H1 (cell line): Measurements from ENCODE around the gene MRGPRE. TPM values are rescaled to one million over a fixed set of nuclear protein-coding genes. Genes with fewer than 3 reads are reported as not detected.
A peak's percentile ranks its signal among the peaks of the same experiment; 100 is the strongest.

Experiments
- CTCF ChIA-PET: fragments of 300-600 bp; sonication (Branson Sonifier 250); formaldehyde crosslinking; loops from one replicate; lab custom pipeline; 2021; ENCODE audit not compliant: partially characterized antibody; lab: Charles Lee
- POLR2A ChIA-PET: fragments of 300-600 bp; sonication (Branson Sonifier 250); formaldehyde crosslinking; loops from one replicate; lab custom pipeline; 2021; ENCODE audit warnings: inconsistent platforms; ENCODE audit not compliant: partially characterized antibody; lab: Charles Lee
- DNase-seq, 2 experiments: peaks; one replicate each; pipeline versions ENCODE4 v3.0.0 to v3.0.0-alpha.2; 2010 to 2022; ENCODE audit warnings: low spot score in 2 of 2, low read depth in 1 of 2, mixed read lengths in 1 of 2
- FAIRE-seq: peaks from 2 replicates; lab custom pipeline; 2011; peaks lifted over from hg19 to GRCh38; lab: Jason Lieb, UNC
- H2AFZ ChIP-seq: 2 replicates; pipeline ENCODE4 v1.8.1; 2012; ENCODE audit warnings: low read length, inconsistent platforms
- H2AK5ac ChIP-seq: 2 replicates; pipeline ENCODE4 v1.6.1; 2013; ENCODE audit warnings: low read depth, low read length
- H2BK120ac ChIP-seq: replicated peaks from 2 replicates; pipeline ENCODE3; 2013; ENCODE audit warnings: low read depth, low read length, inconsistent platforms
- H2BK12ac ChIP-seq: 2 replicates; pipeline ENCODE4 v1.6.1; 2013; ENCODE audit warnings: low read depth, low read length
- H2BK15ac ChIP-seq: 2 replicates; pipeline ENCODE4 v1.6.1; 2013; ENCODE audit warnings: low read length
- H2BK20ac ChIP-seq: 2 replicates; pipeline ENCODE4 v1.6.1; 2013; ENCODE audit warnings: low read length
- H2BK5ac ChIP-seq: 2 replicates; pipeline ENCODE4 v1.6.1; 2013; ENCODE audit warnings: low read depth, low read length
- H3K14ac ChIP-seq: 2 replicates; pipeline ENCODE4 v1.6.1; 2013; ENCODE audit warnings: inconsistent platforms; ENCODE audit not compliant: insufficient read length
- H3K18ac ChIP-seq: 2 replicates; pipeline ENCODE4 v1.6.1; 2013; ENCODE audit warnings: low read length; ENCODE audit errors: extremely low read depth
- H3K23ac ChIP-seq: 2 replicates; pipeline ENCODE4 v1.6.1; 2013; ENCODE audit warnings: inconsistent platforms; ENCODE audit not compliant: insufficient read length
- H3K23me2 ChIP-seq: 2 replicates; pipeline ENCODE4 v1.6.1; 2013; ENCODE audit warnings: low read depth, low read length
- H3K27ac ChIP-seq: 2 replicates; pipeline ENCODE4 v1.6.1; 2011; ENCODE audit warnings: low read depth, low read length, inconsistent platforms
- H3K27me3 ChIP-seq, 4 experiments: replicated peaks in 1 of 4; 1 replicate in 1 of 4; 2 replicates in 3 of 4; pipeline versions ENCODE4 v1.6.1 to v1.8.1; 2011 to 2013; ENCODE audit warnings: low read length in 3 of 4, mild to moderate bottlenecking in 3 of 4, inconsistent platforms in 2 of 4, mixed read lengths in 2 of 4, moderate library complexity in 1 of 4; ENCODE audit not compliant: control insufficient read depth in 3 of 4, insufficient read depth in 3 of 4; ENCODE audit errors: extremely low read depth in 1 of 4
- H3K36me3 ChIP-seq, 4 experiments: 2 replicates each; pipeline versions ENCODE4 v1.6.1 to v1.8.1; 2011 to 2013; ENCODE audit warnings: mild to moderate bottlenecking in 4 of 4, low read length in 3 of 4, moderate library complexity in 2 of 4, control low read depth in 1 of 4, inconsistent platforms in 1 of 4; ENCODE audit not compliant: insufficient read depth in 4 of 4, control insufficient read depth in 2 of 4
- H3K4ac ChIP-seq: replicated peaks from 2 replicates; pipeline ENCODE3; 2013; ENCODE audit warnings: low read length, low read depth, mixed read lengths, inconsistent platforms; ENCODE audit not compliant: insufficient read length
- H3K4me1 ChIP-seq, 4 experiments: replicated peaks in 1 of 4; 1 replicate in 1 of 4; 2 replicates in 3 of 4; pipeline versions ENCODE4 v1.6.1 to v1.8.1; 2011 to 2013; ENCODE audit warnings: low read length in 3 of 4, inconsistent platforms in 2 of 4, mixed read lengths in 1 of 4; ENCODE audit not compliant: insufficient read depth in 4 of 4, control insufficient read depth in 3 of 4
- H3K4me2 ChIP-seq, 2 experiments: 2 replicates each; pipeline versions ENCODE4 v1.6.1 to v1.8.1; 2011 to 2013; ENCODE audit warnings: low read depth in 2 of 2, low read length in 2 of 2, control low read depth in 1 of 2, inconsistent platforms in 1 of 2, mild to moderate bottlenecking in 1 of 2; ENCODE audit not compliant: insufficient read depth in 1 of 2
- H3K4me3 ChIP-seq, 4 experiments: fragments of 200-600, 300-600 bp in 1 of 4; sonication (generic), shearing (Covaris generic), sonication (Bioruptor Twin) in 1 of 4; 2 replicates each; pipeline versions ENCODE4 v1.5.1 to v1.8.1; 2011 to 2016; ENCODE audit warnings: low read length in 4 of 4, low read depth in 3 of 4, control low read depth in 2 of 4, inconsistent platforms in 2 of 4, mild to moderate bottlenecking in 2 of 4, mixed read lengths in 1 of 4, moderate library complexity in 1 of 4; ENCODE audit not compliant: insufficient read depth in 2 of 4; ENCODE audit errors: extremely low read depth in 1 of 4
- H3K56ac ChIP-seq: replicated peaks from 2 replicates; pipeline ENCODE3; 2013; ENCODE audit warnings: low read depth, mild to moderate bottlenecking, mixed read lengths, low read length, inconsistent platforms; ENCODE audit not compliant: insufficient read length
- H3K79me1 ChIP-seq: 2 replicates; pipeline ENCODE4 v1.6.1; 2013; ENCODE audit warnings: low read depth, low read length, control low read depth
- H3K79me2 ChIP-seq, 2 experiments: 2 replicates each; pipeline versions ENCODE4 v1.6.1 to v1.8.1; 2012 to 2013; ENCODE audit warnings: low read length in 2 of 2, mild to moderate bottlenecking in 2 of 2, inconsistent platforms in 1 of 2; ENCODE audit not compliant: insufficient read depth in 2 of 2, control insufficient read depth in 1 of 2
- H3K9ac ChIP-seq, 4 experiments: replicated peaks in 1 of 4; 1 replicate in 1 of 4; 2 replicates in 3 of 4; pipeline versions ENCODE4 v1.6.1 to v1.8.1; 2011 to 2013; ENCODE audit warnings: low read depth in 3 of 4, low read length in 3 of 4, control low read depth in 2 of 4, mild to moderate bottlenecking in 2 of 4, moderate library complexity in 2 of 4, inconsistent platforms in 1 of 4; ENCODE audit errors: extremely low read depth in 1 of 4
- H3K9me3 ChIP-seq, 2 experiments: 2 replicates each; pipeline versions ENCODE4 v1.6.1 to v1.8.1; 2012 to 2013; ENCODE audit warnings: mild to moderate bottlenecking in 2 of 2, moderate library complexity in 2 of 2, control low read depth in 1 of 2, inconsistent platforms in 1 of 2, low read depth in 1 of 2, low read length in 1 of 2, mixed read lengths in 1 of 2; ENCODE audit not compliant: insufficient read depth in 2 of 2
- H4K20me1 ChIP-seq, 2 experiments: replicated peaks in 1 of 2; 2 replicates each; pipeline versions ENCODE3 to v1.8.1; 2011 to 2013; ENCODE audit warnings: inconsistent platforms in 2 of 2, low read length in 2 of 2, mild to moderate bottlenecking in 1 of 2; ENCODE audit not compliant: insufficient read depth in 2 of 2, control insufficient read depth in 1 of 2
- H4K5ac ChIP-seq: 2 replicates; pipeline ENCODE4 v1.6.1; 2013; ENCODE audit warnings: low read length, low read depth, mixed read lengths, inconsistent platforms; ENCODE audit not compliant: insufficient read length
- H4K8ac ChIP-seq: 2 replicates; pipeline ENCODE4 v1.8.0; 2013; ENCODE audit warnings: mild to moderate bottlenecking, moderate library complexity, low read length, inconsistent platforms; ENCODE audit not compliant: insufficient read depth; ENCODE audit errors: extremely low read depth
- H4K91ac ChIP-seq: replicated peaks from 2 replicates; pipeline ENCODE3; 2013; ENCODE audit warnings: low read length, mixed read lengths, inconsistent platforms; ENCODE audit not compliant: insufficient read length
- PHF8 ChIP-seq: fragments of 200-600 bp; sonication (generic); conservative IDR thresholded peaks from 2 replicates; pipeline ENCODE4 v1.7.1; 2012; ENCODE audit warnings: low read depth, mild to moderate bottlenecking, inconsistent platforms, low read length, moderate library complexity
- WGBS, 2 experiments: shearing (Covaris generic) in 1 of 2; methylation state at CpG; one replicate each; pipeline versions ENCODE4 v1.1.6 to v1.1.7; 2013 to 2015; ENCODE audit warnings: low lambda C conversion rate in 2 of 2, mixed read lengths in 2 of 2, inconsistent platforms in 1 of 2, low coverage in 1 of 2, missing lambda C conversion rate in 1 of 2; ENCODE audit not compliant: insufficient replicate concordance in 2 of 2, insufficient coverage in 1 of 2, insufficient read length in 1 of 2; ENCODE audit errors: extremely low coverage in 1 of 2, missing lambda C conversion rate in 1 of 2; 5-methylcytosine and 5-hydroxymethylcytosine counted together
- polyA plus RNA-seq, 7 experiments: library from polyadenylated mRNA; depleted of rRNA in 3 of 7; stranded (reverse) in 5 of 7; unstranded in 2 of 7; fragments of >200 nt in 5 of 7; fragments of 200-250 nt in 2 of 7; gene quantifications; 1 replicate in 5 of 7; 2 replicates in 1 of 7; 4 replicates in 1 of 7; pipeline versions ENCODE4 v1.2.1 to v1.2.3, GENCODE V29; 2011 to 2013; ENCODE audit warnings: missing spikeins in 2 of 7, mixed read lengths in 2 of 7
- total RNA-seq: library from RNA; stranded (reverse); fragmentation: NEBNext Ultra II Directional; extraction: Animal tissue kit (Norgen Biotek cat#: 25700); gene quantifications from 2 replicates; pipeline ENCODE4 v1.2.1, GENCODE V29; 2021

The MRGPRE gene
- total and polyA plus RNA-seq, 2 of the 8 experiments (the other 6 are each of a cell fraction or from before 2014, with no cell fraction given) = not detected

GRCh38 chr11:3220521-3221407 lies 11.5 kb downstream of the MRGPRE start:
- Histone ChIP-seq H2BK20ac (no peak overlapping the region), H3K36me3 (no peaks in the 10 kb centered on the region), H3K79me2 (no peaks in the 10 kb centered on the region), H3K27ac (no peak overlapping the region), H3K79me1 (no peaks in the 10 kb centered on the region), H3K23me2 (no peaks in the 10 kb centered on the region; the same call in 1 of the 2 replicates), H4K8ac (no peak overlapping the region; the same call in 1 of the 2 replicates), H3K27me3 (no peaks in the 10 kb centered on the region), H3K4me3 (no peak overlapping the region), H3K9ac (no peak overlapping the region), H4K20me1 (no peaks in the 10 kb centered on the region), H3K56ac (no peak overlapping the region), H2BK5ac (no peak overlapping the region), H2BK12ac (no peak overlapping the region; the same call in 1 of the 2 replicates), H3K18ac (peak overlapping the region; percentile 32; the same call in 1 of the 2 replicates), H2BK120ac (no peak overlapping the region), H4K91ac (no peak overlapping the region), H3K14ac (no peak overlapping the region), H2AK5ac (no peak overlapping the region), H3K23ac (no peak overlapping the region), H3K4me2 (no peak overlapping the region), H3K4me1 (peaks cover 0 to 25% (median 10%) of the 10 kb centered on the region in 4 experiments; a peak in 6 of 7 replicates), H3K4ac (no peak overlapping the region), H4K5ac (no peak overlapping the region), H2BK15ac (no peak overlapping the region), H2AFZ (no peak overlapping the region), H3K9me3 (no peaks in the 10 kb centered on the region)
- ChIA-PET POLR2A (interaction anchor here (1.0 to 1.6 kb wide), 2 partner anchors 159 to 166 kb away, joined by 3 to 4 read pairs; no protein-coding TSS in a partner anchor), CTCF (interaction anchor here (0.6 to 2.0 kb wide), 11 partner anchors 10 to 184 kb away, joined by 3 to 8 read pairs (median 4); no protein-coding TSS in a partner anchor)
- FAIRE-seq (no peak), DNase-seq (peak in 1 of 2 experiments; percentile 48)
- WGBS, 2 experiments = 82% methylated on average over 13 of the region's 21 CpGs; no CpG with 5 or more reads in 1 of the 2 experiments
- no peak for TF ChIP-seq PHF8
